CD14-positive monocyte (primary cell): ENCODE measurements around the gene NOTCH1. TPM values are rescaled to one million over a fixed set of nuclear protein-coding genes. Genes with fewer than 3 reads are reported as not detected.

Experiments
- DNase-seq, 3 donors: peaks; one replicate each; pipeline ENCODE4 v3.0.0-alpha.2; 2011 to 2022
- H2AFZ ChIP-seq: 2 replicates; pipeline ENCODE4 v1.6.0; 2012; ENCODE audit warnings: mild to moderate bottlenecking, low read depth, low read length, inconsistent platforms; ENCODE audit not compliant: insufficient read depth, poor library complexity, severe bottlenecking
- H3K27ac ChIP-seq, 2 donors: 1 replicate in 1 of 2; 2 replicates in 1 of 2; pipeline ENCODE4 v1.5.1; 2012 to 2013; ENCODE audit warnings: low read length in 2 of 2, control low read depth in 1 of 2, inconsistent platforms in 1 of 2, low read depth in 1 of 2, mild to moderate bottlenecking in 1 of 2
- H3K27me3 ChIP-seq, 2 donors: one replicate each; pipeline versions ENCODE4 v1.6.0 to v1.6.1; 2011 to 2013; ENCODE audit warnings: low read length in 2 of 2; ENCODE audit not compliant: control insufficient read depth in 2 of 2, insufficient read depth in 2 of 2
- H3K36me3 ChIP-seq, 2 donors: replicated peaks in 1 of 2; 1 replicate in 1 of 2; 2 replicates in 1 of 2; pipeline versions ENCODE4 v1.5.1 to v1.6.1; 2012 to 2013; ENCODE audit warnings: low read length in 2 of 2, control low read depth in 1 of 2, inconsistent platforms in 1 of 2, mild to moderate bottlenecking in 1 of 2; ENCODE audit not compliant: insufficient read depth in 2 of 2, control insufficient read depth in 1 of 2
- H3K4me1 ChIP-seq, 2 donors: 1 replicate in 1 of 2; 2 replicates in 1 of 2; pipeline versions ENCODE4 v1.5.1 to v1.6.1; 2012 to 2013; ENCODE audit warnings: low read length in 2 of 2, control low read depth in 1 of 2, inconsistent platforms in 1 of 2, mild to moderate bottlenecking in 1 of 2, moderate library complexity in 1 of 2; ENCODE audit not compliant: insufficient read depth in 2 of 2, control insufficient read depth in 1 of 2
- H3K4me2 ChIP-seq: replicated peaks from 2 replicates; pipeline ENCODE3; 2012; ENCODE audit warnings: low read length, moderate library complexity, mild to moderate bottlenecking; ENCODE audit not compliant: poor library complexity, severe bottlenecking; ENCODE audit errors: extremely low read depth
- H3K4me3 ChIP-seq, 3 experiments: fragments of 200-600 bp in 1 of 3; sonication (generic) in 1 of 3; replicated peaks in 1 of 3; 1 replicate in 2 of 3; 2 replicates in 1 of 3; pipeline ENCODE4 v1.5.1; 2011 to 2013; ENCODE audit warnings: low read length in 3 of 3, mild to moderate bottlenecking in 3 of 3, control low read depth in 2 of 3, low read depth in 2 of 3, inconsistent platforms in 1 of 3, moderate library complexity in 1 of 3
- H3K79me2 ChIP-seq: 2 replicates; pipeline ENCODE4 v1.6.0; 2012; ENCODE audit warnings: mild to moderate bottlenecking, control low read depth, inconsistent platforms, low read length, moderate library complexity; ENCODE audit not compliant: insufficient read depth
- H3K9ac ChIP-seq: 2 replicates; pipeline ENCODE4 v1.6.0; 2017; ENCODE audit warnings: low read length, mild to moderate bottlenecking; ENCODE audit not compliant: insufficient read depth, poor library complexity, severe bottlenecking
- H3K9me3 ChIP-seq, 2 donors: replicated peaks in 1 of 2; 1 replicate in 1 of 2; 2 replicates in 1 of 2; pipeline versions ENCODE4 v1.5.1 to v1.6.1; 2012 to 2013; ENCODE audit warnings: low read length in 2 of 2, control low read depth in 1 of 2; ENCODE audit not compliant: control insufficient read depth in 1 of 2, insufficient read depth in 1 of 2
- H4K20me1 ChIP-seq: 2 replicates; pipeline ENCODE4 v1.6.0; 2012; ENCODE audit warnings: mild to moderate bottlenecking, low read length, control low read depth, moderate library complexity; ENCODE audit not compliant: insufficient read depth
- H3K27ac Mint-ChIP-seq, 7 donors: one replicate each; pipeline ENCODE4 v1.8.0; 2020; ENCODE audit warnings: mild to moderate bottlenecking in 7 of 7, mixed read lengths in 7 of 7, moderate library complexity in 6 of 7, inconsistent platforms in 2 of 7
- H3K27me3 Mint-ChIP-seq, 3 donors: one replicate each; pipeline ENCODE4 v1.8.0; 2021 to 2022; ENCODE audit warnings: low read depth in 3 of 3, mild to moderate bottlenecking in 3 of 3, mixed read lengths in 3 of 3, moderate library complexity in 3 of 3, inconsistent platforms in 1 of 3
- H3K36me3 Mint-ChIP-seq, 2 donors: one replicate each; pipeline ENCODE4 v1.8.0; 2020; ENCODE audit warnings: mixed read lengths in 2 of 2, inconsistent platforms in 1 of 2, mild to moderate bottlenecking in 1 of 2
- H3K4me1 Mint-ChIP-seq: one replicate; pipeline ENCODE4 v1.8.0; 2020; ENCODE audit warnings: mild to moderate bottlenecking, mixed read lengths
- H3K4me3 Mint-ChIP-seq, 2 donors: one replicate each; pipeline ENCODE4 v1.8.0; 2020; ENCODE audit warnings: mild to moderate bottlenecking in 2 of 2, mixed read lengths in 2 of 2, moderate library complexity in 1 of 2
- H3K9me3 Mint-ChIP-seq, 7 donors: one replicate each; pipeline ENCODE4 v1.8.0; 2020 to 2022; ENCODE audit warnings: mixed read lengths in 7 of 7, mild to moderate bottlenecking in 6 of 7, moderate library complexity in 6 of 7, inconsistent platforms in 2 of 7
- CTCF ChIP-seq: fragments of 200-600 bp; IDR thresholded peaks from one replicate; pipeline ENCODE4 v1.8.0; 2022; ENCODE audit warnings: antibody characterized with exemption, mild to moderate bottlenecking
- WGBS: methylation state at CpG from one replicate; pipeline ENCODE4 v1.1.5; 2013; ENCODE audit warnings: missing lambda C conversion rate; ENCODE audit not compliant: insufficient coverage; 5-methylcytosine and 5-hydroxymethylcytosine counted together
- intact Hi-C, 2 donors: fragments of 100-400 bp; cut with micrococcal nuclease; formaldehyde crosslinking; loops; one replicate each; pipeline versions ENCODE4 v1.15.0 to v1.15.1; 2023
- polyA plus RNA-seq, 3 donors: library from polyadenylated mRNA; depleted of rRNA in 1 of 3; unstranded in 2 of 3; stranded (reverse) in 1 of 3; fragments of 300-500 nt in 2 of 3; fragments of >200 nt in 1 of 3; fragmentation: Illumina TruSeq in 2 of 3; gene quantifications; 1 replicate in 2 of 3; 2 replicates in 1 of 3; pipeline ENCODE4 v1.2.3, GENCODE V29; 2012 to 2021

Gene NOTCH1
- polyA plus RNA-seq, 3 donors, result 1.4 to 33.0 (median 2.2) TPM

- peaks cover 29% of the 10 kb centered on the region for H4K20me1 ChIP-seq
- H3K4me1 Mint-ChIP-seq, result peaks cover 5% of the 10 kb centered on the region
- no peak overlapping the region for H3K4me3 ChIP-seq
- peaks cover 0 to 4% of the 10 kb centered on the region in 2 donors for H3K27me3 ChIP-seq
- no peak overlapping the region for H3K4me2 ChIP-seq
- peak overlapping the region in 1 of 7 donors; percentile 70 for H3K27ac Mint-ChIP-seq
- peaks cover 0 to 2% of the 10 kb centered on the region in 2 donors for H3K9me3 ChIP-seq
- intact Hi-C loops, result loop anchor here (5.0 to 10.0 kb wide), 5 partner anchors 58 to 235 kb away; partner anchors contain the start of genes NOTCH1 (in 2 of the 2), AGPAT2 (in 1 of the 2) and DNLZ (in 1 of the 2)
- no peak for TF ChIP-seq CTCF
- H3K27me3 Mint-ChIP-seq, result peaks cover 0 to 17% (median 14%) of the 10 kb centered on the region in 3 donors
- H3K36me3 Mint-ChIP-seq, result no peaks in the 10 kb centered on the region
- 96% methylated on average over 12 of the region's 17 CpGs for WGBS
- peaks cover 0 to 5% (median 2%) of the 10 kb centered on the region in 7 donors for H3K9me3 Mint-ChIP-seq
- no peak for DNase-seq
- H3K27ac ChIP-seq, result no peak overlapping the region
- peak overlapping the region in 1 of 2 donors; percentile 35 for H3K4me3 Mint-ChIP-seq
- peaks cover 3 to 9% of the 10 kb centered on the region in 2 donors for H3K4me1 ChIP-seq
- no peaks in the 10 kb centered on the region for H3K79me2 ChIP-seq
- H3K36me3 ChIP-seq, result peaks cover 3 to 4% of the 10 kb centered on the region in 2 donors
- H2AFZ ChIP-seq, result no peak overlapping the region
- H3K9ac ChIP-seq, result no peak overlapping the region
These were observed 56.1 kb downstream of the NOTCH1 start for GRCh38 chr9:136489731-136490130.

GRCh38 chr9:136488247-136489214 is 57.3 kb downstream of the NOTCH1 start:
- WGBS, result 33% methylated on average over 18 of the region's 22 CpGs
- H3K27me3 ChIP-seq, result peaks cover 0 to 4% of the 10 kb centered on the region in 2 donors
- Mint-ChIP-seq H3K4me1 (peaks cover 5% of the 10 kb centered on the region), H3K9me3 (peaks cover 0 to 5% (median 2%) of the 10 kb centered on the region in 7 donors), H3K4me3 (no peak overlapping the region), H3K36me3 (no peaks in the 10 kb centered on the region), H3K27me3 (peaks cover 0 to 17% (median 14%) of the 10 kb centered on the region in 3 donors), H3K27ac (no peak overlapping the region)
- no peak overlapping the region for H2AFZ ChIP-seq
- no peak overlapping the region for H3K27ac ChIP-seq
- peaks cover 26% of the 10 kb centered on the region for H4K20me1 ChIP-seq
- intact Hi-C loops, result loop anchor here (5.0 to 10.0 kb wide), 5 partner anchors 59 to 236 kb away; partner anchors contain the start of genes NOTCH1 (in 2 of the 2), AGPAT2 (in 1 of the 2) and DNLZ (in 1 of the 2)
- no peak overlapping the region for H3K4me3 ChIP-seq
- H3K79me2 ChIP-seq, result no peaks in the 10 kb centered on the region
- no peaks in the 10 kb centered on the region for H3K36me3 ChIP-seq
- H3K9ac ChIP-seq, result no peak overlapping the region
- no peak overlapping the region for H3K4me2 ChIP-seq
- peaks cover 0 to 2% of the 10 kb centered on the region in 2 donors for H3K9me3 ChIP-seq
- peak; percentile 45 to 73 (median 69) for DNase-seq
- TF ChIP-seq CTCF, result peak; percentile 99
- H3K4me1 ChIP-seq, result peaks cover 11 to 21% of the 10 kb centered on the region in 2 donors
